GM23248 (cell line): Measurements from ENCODE around the gene ZNF718. TPM values are rescaled to one million over a fixed set of nuclear protein-coding genes. Genes with fewer than 3 reads are reported as not detected.

ENCODE experiments used
- DNase-seq: peaks from one replicate; pipeline ENCODE4 v3.0.0-alpha.2; 2015
- H2AFZ ChIP-seq: fragments of 200-600 bp; sonication (generic); 2 replicates; pipeline ENCODE4 v1.6.1; 2016; ENCODE audit warnings: antibody characterized with exemption
- H3F3A ChIP-seq: fragments of 200-600 bp; sonication (generic); 2 replicates; pipeline ENCODE4 v1.6.1; 2016; ENCODE audit warnings: mild to moderate bottlenecking, antibody characterized with exemption, mixed run types; ENCODE audit not compliant: insufficient read depth
- H3K27ac ChIP-seq: fragments of 200-600 bp; sonication (generic); 2 replicates; pipeline ENCODE4 v1.5.1; 2016; ENCODE audit warnings: mild to moderate bottlenecking
- H3K27me3 ChIP-seq: fragments of 200-600 bp; sonication (generic); replicated peaks from 2 replicates; pipeline ENCODE4 v1.6.1; 2016; ENCODE audit warnings: mild to moderate bottlenecking; ENCODE audit not compliant: insufficient read depth
- H3K36me3 ChIP-seq: fragments of 200-600 bp; sonication (generic); 2 replicates; pipeline ENCODE4 v1.6.1; 2016; ENCODE audit warnings: low read depth, mild to moderate bottlenecking
- H3K4me1 ChIP-seq: fragments of 200-600 bp; sonication (generic); 2 replicates; pipeline ENCODE4 v1.6.1; 2016; ENCODE audit warnings: mild to moderate bottlenecking; ENCODE audit not compliant: insufficient read depth
- H3K4me2 ChIP-seq: fragments of 200-600 bp; sonication (generic); one replicate; pipeline ENCODE4 v1.6.1; 2016; ENCODE audit warnings: mild to moderate bottlenecking; ENCODE audit not compliant: unreplicated experiment
- H3K4me3 ChIP-seq: fragments of 200-600 bp; sonication (generic); 2 replicates; pipeline ENCODE4 v1.5.1; 2016; ENCODE audit warnings: mild to moderate bottlenecking
- H3K79me2 ChIP-seq: fragments of 200-600 bp; sonication (generic); 2 replicates; pipeline ENCODE4 v1.6.1; 2016; ENCODE audit warnings: mild to moderate bottlenecking; ENCODE audit not compliant: insufficient read depth
- H3K9ac ChIP-seq: fragments of 200-600 bp; sonication (generic); 2 replicates; pipeline ENCODE4 v1.6.1; 2016; ENCODE audit warnings: mild to moderate bottlenecking
- H3K9me2 ChIP-seq: fragments of 200-600 bp; sonication (generic); 2 replicates; pipeline ENCODE4 v1.6.1; 2016; ENCODE audit warnings: mixed run types, mild to moderate bottlenecking, moderate library complexity; ENCODE audit not compliant: insufficient read depth
- H3K9me3 ChIP-seq: fragments of 200-600 bp; sonication (generic); one replicate; pipeline ENCODE4 v1.6.1; 2017; ENCODE audit warnings: low read depth
- H4K20me1 ChIP-seq: fragments of 200-600 bp; sonication (generic); 2 replicates; pipeline ENCODE4 v1.6.0; 2016; ENCODE audit not compliant: insufficient read depth
- EZH2 ChIP-seq: fragments of 200-600 bp; sonication (generic); IDR thresholded peaks from 2 replicates; pipeline ENCODE4 v1.6.1; 2018; ENCODE audit warnings: antibody characterized with exemption, mild to moderate bottlenecking; ENCODE audit not compliant: insufficient read depth, poor library complexity, severe bottlenecking
- EZH2phosphoT487 ChIP-seq: fragments of 200-600 bp; sonication (generic); IDR thresholded peaks from 2 replicates; pipeline ENCODE4 v1.6.1; 2018; ENCODE audit warnings: antibody characterized with exemption, moderate library complexity, mild to moderate bottlenecking, low read depth; ENCODE audit not compliant: insufficient read depth
- WGBS, 2 experiments: methylation state at CpG; one replicate each; pipeline ENCODE4 v1.1.6; 2015 to 2017; ENCODE audit warnings: low lambda C conversion rate in 2 of 2, low coverage in 1 of 2; ENCODE audit errors: missing lambda C conversion rate in 2 of 2; 5-methylcytosine and 5-hydroxymethylcytosine counted together
- in situ Hi-C: fragments of 300-500 bp; cut with MboI; formaldehyde crosslinking; loops from 2 replicates; pipeline ENCODE4 v1.15.0; 2020
- polyA plus RNA-seq: library from polyadenylated mRNA; unstranded; fragments of >200 nt; fragmentation: Nextera tagmentation; extraction: Ambion mirVana; gene quantifications from 2 replicates; pipeline ENCODE4 v1.2.1, GENCODE V29; 2016
- total RNA-seq: library from RNA; depleted of rRNA; stranded (reverse); fragments of >200 nt; shearing (Covaris generic); gene quantifications from 2 replicates; pipeline ENCODE4 v1.2.3, GENCODE V29; 2014

Gene ZNF718
- total and polyA plus RNA-seq, 2 experiments from 2014 or later: 2.7 to 5.8 TPM

- Histone ChIP-seq H3K27me3 (no peaks in the 10 kb centered on the region), H3K9me2 (no peaks in the 10 kb centered on the region), H3K36me3 (no peaks in the 10 kb centered on the region), H3K4me1 (no peaks in the 10 kb centered on the region), H2AFZ (no peak overlapping the region), H4K20me1 (no peaks in the 10 kb centered on the region), H3K27ac (no peak overlapping the region), H3K4me3 (no peak overlapping the region), H3K4me2 (no peak overlapping the region), H3K9ac (no peak overlapping the region), H3F3A (no peaks in the 10 kb centered on the region), H3K79me2 (no peaks in the 10 kb centered on the region), H3K9me3 (no peaks in the 10 kb centered on the region)
- in situ Hi-C loops: no loop called here
- TF ChIP-seq EZH2 (no peak), EZH2phosphoT487 (no peak)
- 43 to 62% methylated on average over 2 of the region's 2 CpGs for WGBS, 2 experiments
- no peak for DNase-seq
These were observed 10.6 kb upstream of the ZNF718 start for GRCh38 chr4:113732-114131.

GRCh38 chr4:114149-114548, 10.2 kb upstream of the ZNF718 start:
- no peaks in the 10 kb centered on the region for H4K20me1 ChIP-seq
- H3K27me3 ChIP-seq: no peaks in the 10 kb centered on the region
- no peak for DNase-seq
- H3K9ac ChIP-seq: no peak overlapping the region
- no peak for TF ChIP-seq EZH2
- TF ChIP-seq EZH2phosphoT487: no peak
- H3K4me1 ChIP-seq: no peaks in the 10 kb centered on the region
- no peaks in the 10 kb centered on the region for H3K9me3 ChIP-seq
- no peak overlapping the region for H3K27ac ChIP-seq
- H3F3A ChIP-seq: no peaks in the 10 kb centered on the region
- H2AFZ ChIP-seq: no peak overlapping the region
- H3K4me3 ChIP-seq: no peak overlapping the region
- in situ Hi-C loops: no loop called here
- H3K36me3 ChIP-seq: no peaks in the 10 kb centered on the region
- no peaks in the 10 kb centered on the region for H3K79me2 ChIP-seq
- no peak overlapping the region for H3K4me2 ChIP-seq
- H3K9me2 ChIP-seq: no peaks in the 10 kb centered on the region

GRCh38 chr4:116499-116898, 7.8 kb upstream of the ZNF718 start:
- H3K9ac ChIP-seq: no peak overlapping the region
- in situ Hi-C loops: no loop called here
- no peaks in the 10 kb centered on the region for H3K27me3 ChIP-seq
- no peaks in the 10 kb centered on the region for H3K9me3 ChIP-seq
- no peaks in the 10 kb centered on the region for H3K36me3 ChIP-seq
- WGBS, 2 experiments: 44 to 47% methylated on average over 1 of the region's 1 CpG
- no peaks in the 10 kb centered on the region for H3K4me1 ChIP-seq
- no peak overlapping the region for H3K27ac ChIP-seq
- H3K4me2 ChIP-seq: no peak overlapping the region
- no peak overlapping the region for H3K4me3 ChIP-seq
- H2AFZ ChIP-seq: no peak overlapping the region
- no peak for TF ChIP-seq EZH2phosphoT487
- no peak for TF ChIP-seq EZH2
- no peaks in the 10 kb centered on the region for H3F3A ChIP-seq
- no peaks in the 10 kb centered on the region for H3K9me2 ChIP-seq
- no peaks in the 10 kb centered on the region for H3K79me2 ChIP-seq
- H4K20me1 ChIP-seq: no peaks in the 10 kb centered on the region
- DNase-seq: no peak

DNA sequence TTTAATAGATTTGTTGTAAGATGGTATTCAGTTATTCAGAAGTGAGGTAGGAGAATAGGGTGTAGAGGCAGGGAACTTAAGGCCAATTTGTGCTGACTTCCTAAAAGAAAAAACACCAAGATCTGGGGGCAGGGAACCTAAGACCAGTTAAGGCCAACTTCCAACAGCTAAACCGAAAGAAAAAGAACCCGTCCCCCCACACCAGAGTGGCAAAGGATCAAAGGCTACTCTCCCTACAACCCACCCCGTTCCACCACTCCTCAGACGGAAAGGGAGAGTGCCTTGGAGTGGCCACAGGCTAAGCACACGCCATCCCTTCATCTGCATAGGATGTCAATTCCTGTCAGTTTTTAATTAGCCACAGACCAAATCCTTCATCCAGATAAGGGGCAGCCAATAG, 3.7 kb upstream of the ZNF718 start:
- H3K9me3 ChIP-seq: no peaks in the 10 kb centered on the region
- H3K27me3 ChIP-seq: no peaks in the 10 kb centered on the region
- H3K4me3 ChIP-seq: no peak overlapping the region
- no peak overlapping the region for H2AFZ ChIP-seq
- H3F3A ChIP-seq: peaks cover 4% of the 10 kb centered on the region; the same call in 1 of the 2 replicates
- no peak for TF ChIP-seq EZH2
- TF ChIP-seq EZH2phosphoT487: no peak
- no peaks in the 10 kb centered on the region; the same call in 1 of the 2 replicates for H3K4me1 ChIP-seq
- H3K79me2 ChIP-seq: peaks cover 8% of the 10 kb centered on the region
- no peaks in the 10 kb centered on the region for H4K20me1 ChIP-seq
- in situ Hi-C loops: no loop called here
- no peak for DNase-seq
- H3K4me2 ChIP-seq: no peak overlapping the region
- H3K9ac ChIP-seq: no peak overlapping the region
- H3K9me2 ChIP-seq: no peaks in the 10 kb centered on the region
- WGBS, 2 experiments: 38 to 45% methylated on average over 5 of the region's 5 CpGs
- no peak overlapping the region for H3K27ac ChIP-seq
- no peaks in the 10 kb centered on the region for H3K36me3 ChIP-seq
